H1 (cell line): Measurements from ENCODE around the gene NLRC5. TPM values are rescaled to one million over a fixed set of nuclear protein-coding genes. Genes with fewer than 3 reads are reported as not detected.
A peak's percentile ranks its signal among the peaks of the same experiment; 100 is the strongest.

Source experiments
- CTCF ChIA-PET: fragments of 300-600 bp; sonication (Branson Sonifier 250); formaldehyde crosslinking; loops from one replicate; lab custom pipeline; 2021; ENCODE audit not compliant: partially characterized antibody; lab: Charles Lee
- POLR2A ChIA-PET: fragments of 300-600 bp; sonication (Branson Sonifier 250); formaldehyde crosslinking; loops from one replicate; lab custom pipeline; 2021; ENCODE audit warnings: inconsistent platforms; ENCODE audit not compliant: partially characterized antibody; lab: Charles Lee
- DNase-seq, 2 experiments: peaks; one replicate each; pipeline versions ENCODE4 v3.0.0 to v3.0.0-alpha.2; 2010 to 2022; ENCODE audit warnings: low spot score in 2 of 2, low read depth in 1 of 2, mixed read lengths in 1 of 2
- FAIRE-seq: peaks from 2 replicates; lab custom pipeline; 2011; peaks lifted over from hg19 to GRCh38; lab: Jason Lieb, UNC
- H2AFZ ChIP-seq: 2 replicates; pipeline ENCODE4 v1.8.1; 2012; ENCODE audit warnings: low read length, inconsistent platforms
- H2AK5ac ChIP-seq: 2 replicates; pipeline ENCODE4 v1.6.1; 2013; ENCODE audit warnings: low read depth, low read length
- H2BK120ac ChIP-seq: replicated peaks from 2 replicates; pipeline ENCODE3; 2013; ENCODE audit warnings: low read depth, low read length, inconsistent platforms
- H2BK12ac ChIP-seq: 2 replicates; pipeline ENCODE4 v1.6.1; 2013; ENCODE audit warnings: low read depth, low read length
- H2BK15ac ChIP-seq: 2 replicates; pipeline ENCODE4 v1.6.1; 2013; ENCODE audit warnings: low read length
- H2BK20ac ChIP-seq: 2 replicates; pipeline ENCODE4 v1.6.1; 2013; ENCODE audit warnings: low read length
- H2BK5ac ChIP-seq: 2 replicates; pipeline ENCODE4 v1.6.1; 2013; ENCODE audit warnings: low read depth, low read length
- H3K14ac ChIP-seq: 2 replicates; pipeline ENCODE4 v1.6.1; 2013; ENCODE audit warnings: inconsistent platforms; ENCODE audit not compliant: insufficient read length
- H3K18ac ChIP-seq: 2 replicates; pipeline ENCODE4 v1.6.1; 2013; ENCODE audit warnings: low read length; ENCODE audit errors: extremely low read depth
- H3K23ac ChIP-seq: 2 replicates; pipeline ENCODE4 v1.6.1; 2013; ENCODE audit warnings: inconsistent platforms; ENCODE audit not compliant: insufficient read length
- H3K23me2 ChIP-seq: 2 replicates; pipeline ENCODE4 v1.6.1; 2013; ENCODE audit warnings: low read depth, low read length
- H3K27ac ChIP-seq: 2 replicates; pipeline ENCODE4 v1.6.1; 2011; ENCODE audit warnings: low read depth, low read length, inconsistent platforms
- H3K27me3 ChIP-seq, 4 experiments: replicated peaks in 1 of 4; 1 replicate in 1 of 4; 2 replicates in 3 of 4; pipeline versions ENCODE4 v1.6.1 to v1.8.1; 2011 to 2013; ENCODE audit warnings: low read length in 3 of 4, mild to moderate bottlenecking in 3 of 4, inconsistent platforms in 2 of 4, mixed read lengths in 2 of 4, moderate library complexity in 1 of 4; ENCODE audit not compliant: control insufficient read depth in 3 of 4, insufficient read depth in 3 of 4; ENCODE audit errors: extremely low read depth in 1 of 4
- H3K36me3 ChIP-seq, 4 experiments: 2 replicates each; pipeline versions ENCODE4 v1.6.1 to v1.8.1; 2011 to 2013; ENCODE audit warnings: mild to moderate bottlenecking in 4 of 4, low read length in 3 of 4, moderate library complexity in 2 of 4, control low read depth in 1 of 4, inconsistent platforms in 1 of 4; ENCODE audit not compliant: insufficient read depth in 4 of 4, control insufficient read depth in 2 of 4
- H3K4ac ChIP-seq: replicated peaks from 2 replicates; pipeline ENCODE3; 2013; ENCODE audit warnings: low read length, low read depth, mixed read lengths, inconsistent platforms; ENCODE audit not compliant: insufficient read length
- H3K4me1 ChIP-seq, 4 experiments: replicated peaks in 1 of 4; 1 replicate in 1 of 4; 2 replicates in 3 of 4; pipeline versions ENCODE4 v1.6.1 to v1.8.1; 2011 to 2013; ENCODE audit warnings: low read length in 3 of 4, inconsistent platforms in 2 of 4, mixed read lengths in 1 of 4; ENCODE audit not compliant: insufficient read depth in 4 of 4, control insufficient read depth in 3 of 4
- H3K4me2 ChIP-seq, 2 experiments: 2 replicates each; pipeline versions ENCODE4 v1.6.1 to v1.8.1; 2011 to 2013; ENCODE audit warnings: low read depth in 2 of 2, low read length in 2 of 2, control low read depth in 1 of 2, inconsistent platforms in 1 of 2, mild to moderate bottlenecking in 1 of 2; ENCODE audit not compliant: insufficient read depth in 1 of 2
- H3K4me3 ChIP-seq, 4 experiments: fragments of 200-600, 300-600 bp in 1 of 4; sonication (generic), shearing (Covaris generic), sonication (Bioruptor Twin) in 1 of 4; 2 replicates each; pipeline versions ENCODE4 v1.5.1 to v1.8.1; 2011 to 2016; ENCODE audit warnings: low read length in 4 of 4, low read depth in 3 of 4, control low read depth in 2 of 4, inconsistent platforms in 2 of 4, mild to moderate bottlenecking in 2 of 4, mixed read lengths in 1 of 4, moderate library complexity in 1 of 4; ENCODE audit not compliant: insufficient read depth in 2 of 4; ENCODE audit errors: extremely low read depth in 1 of 4
- H3K56ac ChIP-seq: replicated peaks from 2 replicates; pipeline ENCODE3; 2013; ENCODE audit warnings: low read depth, mild to moderate bottlenecking, mixed read lengths, low read length, inconsistent platforms; ENCODE audit not compliant: insufficient read length
- H3K79me1 ChIP-seq: 2 replicates; pipeline ENCODE4 v1.6.1; 2013; ENCODE audit warnings: low read depth, low read length, control low read depth
- H3K79me2 ChIP-seq, 2 experiments: 2 replicates each; pipeline versions ENCODE4 v1.6.1 to v1.8.1; 2012 to 2013; ENCODE audit warnings: low read length in 2 of 2, mild to moderate bottlenecking in 2 of 2, inconsistent platforms in 1 of 2; ENCODE audit not compliant: insufficient read depth in 2 of 2, control insufficient read depth in 1 of 2
- H3K9ac ChIP-seq, 4 experiments: replicated peaks in 1 of 4; 1 replicate in 1 of 4; 2 replicates in 3 of 4; pipeline versions ENCODE4 v1.6.1 to v1.8.1; 2011 to 2013; ENCODE audit warnings: low read depth in 3 of 4, low read length in 3 of 4, control low read depth in 2 of 4, mild to moderate bottlenecking in 2 of 4, moderate library complexity in 2 of 4, inconsistent platforms in 1 of 4; ENCODE audit errors: extremely low read depth in 1 of 4
- H3K9me3 ChIP-seq, 2 experiments: 2 replicates each; pipeline versions ENCODE4 v1.6.1 to v1.8.1; 2012 to 2013; ENCODE audit warnings: mild to moderate bottlenecking in 2 of 2, moderate library complexity in 2 of 2, control low read depth in 1 of 2, inconsistent platforms in 1 of 2, low read depth in 1 of 2, low read length in 1 of 2, mixed read lengths in 1 of 2; ENCODE audit not compliant: insufficient read depth in 2 of 2
- H4K20me1 ChIP-seq, 2 experiments: replicated peaks in 1 of 2; 2 replicates each; pipeline versions ENCODE3 to v1.8.1; 2011 to 2013; ENCODE audit warnings: inconsistent platforms in 2 of 2, low read length in 2 of 2, mild to moderate bottlenecking in 1 of 2; ENCODE audit not compliant: insufficient read depth in 2 of 2, control insufficient read depth in 1 of 2
- H4K5ac ChIP-seq: 2 replicates; pipeline ENCODE4 v1.6.1; 2013; ENCODE audit warnings: low read length, low read depth, mixed read lengths, inconsistent platforms; ENCODE audit not compliant: insufficient read length
- H4K8ac ChIP-seq: 2 replicates; pipeline ENCODE4 v1.8.0; 2013; ENCODE audit warnings: mild to moderate bottlenecking, moderate library complexity, low read length, inconsistent platforms; ENCODE audit not compliant: insufficient read depth; ENCODE audit errors: extremely low read depth
- H4K91ac ChIP-seq: replicated peaks from 2 replicates; pipeline ENCODE3; 2013; ENCODE audit warnings: low read length, mixed read lengths, inconsistent platforms; ENCODE audit not compliant: insufficient read length
- BCL11A ChIP-seq, 2 experiments: IDR thresholded peaks; one replicate each; pipeline ENCODE4 v1.6.1; 2011; ENCODE audit warnings: low read depth in 2 of 2, low read length in 2 of 2, mild to moderate bottlenecking in 2 of 2
- HDAC6 ChIP-seq: IDR thresholded peaks from one replicate; pipeline ENCODE4 v1.7.1; 2012; ENCODE audit warnings: low read depth, mild to moderate bottlenecking, inconsistent platforms, low read length, moderate library complexity
- RAD21 ChIP-seq, 2 experiments: IDR thresholded peaks in 1 of 2; conservative IDR thresholded peaks in 1 of 2; 2 replicates each; pipeline ENCODE4 v1.6.1; 2011; ENCODE audit warnings: low read depth in 2 of 2, low read length in 2 of 2, improper control_type of control experiment in 1 of 2, inconsistent platforms in 1 of 2, mild to moderate bottlenecking in 1 of 2, moderate library complexity in 1 of 2
- YY1 ChIP-seq: IDR thresholded peaks from 2 replicates; pipeline ENCODE4 v1.6.1; 2011; ENCODE audit warnings: low read depth, mild to moderate bottlenecking, low read length
- WGBS, 2 experiments: shearing (Covaris generic) in 1 of 2; methylation state at CpG; one replicate each; pipeline versions ENCODE4 v1.1.6 to v1.1.7; 2013 to 2015; ENCODE audit warnings: low lambda C conversion rate in 2 of 2, mixed read lengths in 2 of 2, inconsistent platforms in 1 of 2, low coverage in 1 of 2, missing lambda C conversion rate in 1 of 2; ENCODE audit not compliant: insufficient replicate concordance in 2 of 2, insufficient coverage in 1 of 2, insufficient read length in 1 of 2; ENCODE audit errors: extremely low coverage in 1 of 2, missing lambda C conversion rate in 1 of 2; 5-methylcytosine and 5-hydroxymethylcytosine counted together
- polyA plus RNA-seq, 7 experiments: library from polyadenylated mRNA; depleted of rRNA in 3 of 7; stranded (reverse) in 5 of 7; unstranded in 2 of 7; fragments of >200 nt in 5 of 7; fragments of 200-250 nt in 2 of 7; gene quantifications; 1 replicate in 5 of 7; 2 replicates in 1 of 7; 4 replicates in 1 of 7; pipeline versions ENCODE4 v1.2.1 to v1.2.3, GENCODE V29; 2011 to 2013; ENCODE audit warnings: missing spikeins in 2 of 7, mixed read lengths in 2 of 7
- total RNA-seq: library from RNA; stranded (reverse); fragmentation: NEBNext Ultra II Directional; extraction: Animal tissue kit (Norgen Biotek cat#: 25700); gene quantifications from 2 replicates; pipeline ENCODE4 v1.2.1, GENCODE V29; 2021

Gene NLRC5
- total and polyA plus RNA-seq, 2 of the 8 experiments (the other 6 are each of a cell fraction or from before 2014, with no cell fraction given) = 2.2 to 3.2 TPM

DNA sequence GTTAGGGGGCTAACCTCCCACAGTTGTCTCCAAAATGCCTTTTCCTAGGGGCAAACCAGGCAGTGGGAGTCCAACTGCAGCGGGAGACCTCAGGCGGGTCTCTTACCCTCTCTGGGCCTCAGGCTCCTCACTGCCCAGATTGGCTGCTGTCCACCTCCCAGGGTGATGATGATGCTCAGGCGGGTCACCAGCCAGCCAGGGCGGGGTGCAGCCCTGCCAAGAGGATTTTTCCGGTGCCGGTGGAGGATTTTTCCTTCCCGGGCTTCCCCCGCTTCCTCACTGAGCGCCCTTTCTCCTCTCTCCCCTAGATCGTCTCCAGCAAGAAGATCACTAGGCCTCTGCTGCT, 125.8 kb downstream of the NLRC5 start:
- H3K56ac ChIP-seq = no peak overlapping the region
- H3K23me2 ChIP-seq = peaks cover 2% of the 10 kb centered on the region; the same call in 1 of the 2 replicates
- H3K4me1 ChIP-seq = peaks cover 0 to 13% (median 4%) of the 10 kb centered on the region in 4 experiments; a peak in 4 of 7 replicates
- H4K8ac ChIP-seq = no peak overlapping the region
- H3K36me3 ChIP-seq = no peaks in the 10 kb centered on the region
- peak overlapping the region; percentile 95 for H3K14ac ChIP-seq
- H3K4ac ChIP-seq = no peak overlapping the region
- no peaks in the 10 kb centered on the region for H3K9me3 ChIP-seq
- no peak overlapping the region for H3K23ac ChIP-seq
- 93% methylated on average over 2 of the region's 10 CpGs; no CpG with 5 or more reads in 1 of the 2 experiments for WGBS, 2 experiments
- H2AFZ ChIP-seq = no peak overlapping the region
- H3K9ac ChIP-seq = no peak overlapping the region
- H2BK20ac ChIP-seq = no peak overlapping the region
- H3K27ac ChIP-seq = no peak overlapping the region
- H2BK15ac ChIP-seq = no peak overlapping the region
- ChIA-PET CTCF (interaction anchor here (0.7 to 2.5 kb wide), 4 partner anchors 15 to 1214 kb away, joined by 3 to 11 read pairs (median 6); partner anchors contain the start of gene CPNE2), POLR2A (no interaction called here)
- no peak for DNase-seq
- no peaks in the 10 kb centered on the region for H3K79me2 ChIP-seq
- no peak overlapping the region for H2BK120ac ChIP-seq
- no peak overlapping the region for H2BK12ac ChIP-seq
- peak overlapping the region; percentile 24; the same call in 1 of the 2 replicates for H2AK5ac ChIP-seq
- no peak overlapping the region for H4K91ac ChIP-seq
- H3K79me1 ChIP-seq = no peaks in the 10 kb centered on the region
- peak overlapping the region in 1 of 2 experiments; percentile 2; a peak in 1 of 4 replicates for H3K4me2 ChIP-seq
- H3K18ac ChIP-seq = no peak overlapping the region
- FAIRE-seq = no peak
- no peak overlapping the region for H3K4me3 ChIP-seq
- H4K20me1 ChIP-seq = peaks cover 0 to 1% of the 10 kb centered on the region in 2 experiments
- no peak overlapping the region; the same call in 1 of the 2 replicates for H2BK5ac ChIP-seq
- no peaks in the 10 kb centered on the region for H3K27me3 ChIP-seq
- TF ChIP-seq HDAC6 = no peak
- TF ChIP-seq RAD21 (IDR thresholded peaks at IDR 0.05 in 1 of 2, conservative IDR thresholded peaks at IDR 0.05 in 1 of 2; ENCODE audit: low read depth in 2 of 2, low read length in 2 of 2) = no peak
- no peak for TF ChIP-seq YY1
- no peak for TF ChIP-seq BCL11A (IDR thresholded peaks at IDR 0.05; ENCODE audit: low read depth in 2 of 2, low read length in 2 of 2)
- no peak overlapping the region for H4K5ac ChIP-seq
